ENCODE results near the gene DEFB113.

The DEFB113 gene

GRCh38 chr6:49951926-49952325 lies 17.5 kb downstream of the DEFB113 start:
- H2BK15ac ChIP-seq (ENCODE audit: low read length), result no peak overlapping the region
- no peaks in the 10 kb centered on the region for H3K4me1 ChIP-seq (ENCODE audit: control insufficient read depth in 2 of 2, insufficient read depth in 1 of 2, low read depth in 1 of 2, low read length in 2 of 2)
- no peak overlapping the region for H3K18ac ChIP-seq (ENCODE audit: low read length)
- H3K27ac ChIP-seq (replicated peaks; ENCODE audit: low read length), result no peak overlapping the region
- no peak overlapping the region for H2AFZ ChIP-seq (ENCODE audit: low read length)
- H3K4ac ChIP-seq (ENCODE audit: low read length), result no peak overlapping the region
- no peak overlapping the region for H2BK5ac ChIP-seq (ENCODE audit: low read length)
- DNase-seq (ENCODE audit: low spot score), result no peak
- no peak overlapping the region for H3K4me2 ChIP-seq (ENCODE audit: insufficient read depth, low read length, poor library complexity, severe bottlenecking)
- WGBS, 2 donors (ENCODE audit: extremely low coverage in 2 of 2, insufficient read length in 2 of 2, insufficient replicate concordance in 1 of 2), result no CpG with 5 or more reads among the region's 2 CpGs
- no peaks in the 10 kb centered on the region for H3K27me3 ChIP-seq (ENCODE audit: control insufficient read depth in 3 of 3, insufficient read depth in 3 of 3, low read depth in 1 of 3, low read length in 3 of 3)
- no peak overlapping the region for H4K8ac ChIP-seq (ENCODE audit: low read depth, low read length)
- no peak overlapping the region for H4K91ac ChIP-seq (ENCODE audit: low read depth, low read length, poor library complexity)
- H3K79me1 ChIP-seq (ENCODE audit: low read depth, low read length), result no peaks in the 10 kb centered on the region
- H2BK120ac ChIP-seq (ENCODE audit: low read depth, low read length), result no peak overlapping the region
- no peak overlapping the region for H2AK5ac ChIP-seq (ENCODE audit: low read depth, low read length)
- no peak overlapping the region for H3K14ac ChIP-seq (ENCODE audit: low read length)
- H3K4me3 ChIP-seq (ENCODE audit: low read length in 2 of 2), result no peak overlapping the region
- H3K23ac ChIP-seq (ENCODE audit: low read depth, low read length, poor library complexity), result no peak overlapping the region
- H3K36me3 ChIP-seq (replicated peaks in 1 of 2; ENCODE audit: control insufficient read depth in 2 of 2, insufficient read depth in 2 of 2, low read length in 2 of 2), result no peaks in the 10 kb centered on the region
- H3K9me3 ChIP-seq (replicated peaks in 1 of 2; ENCODE audit: control insufficient read depth in 2 of 2, insufficient read depth in 1 of 2, low read depth in 1 of 2, low read length in 2 of 2), result no peaks in the 10 kb centered on the region
- H3K9ac ChIP-seq (ENCODE audit: low read depth, low read length, poor library complexity), result no peak overlapping the region
- no peak overlapping the region for H2BK12ac ChIP-seq (ENCODE audit: low read length)

- no peak overlapping the region for H3K9ac ChIP-seq (ENCODE audit: low read depth, low read length, poor library complexity)
- no peak overlapping the region for H2AK5ac ChIP-seq (ENCODE audit: low read depth, low read length)
- H3K18ac ChIP-seq (ENCODE audit: low read length), result no peak overlapping the region
- no peak overlapping the region for H4K8ac ChIP-seq (ENCODE audit: low read depth, low read length)
- no peaks in the 10 kb centered on the region for H3K27me3 ChIP-seq (ENCODE audit: control insufficient read depth in 3 of 3, insufficient read depth in 3 of 3, low read depth in 1 of 3, low read length in 3 of 3)
- H2AFZ ChIP-seq (ENCODE audit: low read length), result no peak overlapping the region
- H2BK5ac ChIP-seq (ENCODE audit: low read length), result no peak overlapping the region
- H3K4me3 ChIP-seq (ENCODE audit: low read length in 2 of 2), result no peak overlapping the region
- no peak overlapping the region for H3K4me2 ChIP-seq (ENCODE audit: insufficient read depth, low read length, poor library complexity, severe bottlenecking)
- H3K4ac ChIP-seq (ENCODE audit: low read length), result no peak overlapping the region
- H3K27ac ChIP-seq (replicated peaks; ENCODE audit: low read length), result no peak overlapping the region
- H3K79me1 ChIP-seq (ENCODE audit: low read depth, low read length), result no peaks in the 10 kb centered on the region
- no peak overlapping the region for H2BK15ac ChIP-seq (ENCODE audit: low read length)
- no peaks in the 10 kb centered on the region for H3K9me3 ChIP-seq (replicated peaks in 1 of 2; ENCODE audit: control insufficient read depth in 2 of 2, insufficient read depth in 1 of 2, low read depth in 1 of 2, low read length in 2 of 2)
- H3K36me3 ChIP-seq (replicated peaks in 1 of 2; ENCODE audit: control insufficient read depth in 2 of 2, insufficient read depth in 2 of 2, low read length in 2 of 2), result no peaks in the 10 kb centered on the region
- H2BK12ac ChIP-seq (ENCODE audit: low read length), result no peak overlapping the region
- H2BK120ac ChIP-seq (ENCODE audit: low read depth, low read length), result no peak overlapping the region
- H4K91ac ChIP-seq (ENCODE audit: low read depth, low read length, poor library complexity), result no peak overlapping the region
- no peaks in the 10 kb centered on the region for H3K4me1 ChIP-seq (ENCODE audit: control insufficient read depth in 2 of 2, insufficient read depth in 1 of 2, low read depth in 1 of 2, low read length in 2 of 2)
- no peak overlapping the region for H3K14ac ChIP-seq (ENCODE audit: low read length)
- no peak for DNase-seq (ENCODE audit: low spot score)
- no peak overlapping the region for H3K23ac ChIP-seq (ENCODE audit: low read depth, low read length, poor library complexity)
- no CpG with 5 or more reads among the region's 2 CpGs for WGBS, 2 donors (ENCODE audit: extremely low coverage in 2 of 2, insufficient read length in 2 of 2, insufficient replicate concordance in 1 of 2)
Observed at GRCh38 chr6:49950415-49950751, 19.0 kb downstream of the DEFB113 start.

- no peak overlapping the region for H3K14ac ChIP-seq (ENCODE audit: low read length)
- no peak overlapping the region for H4K91ac ChIP-seq (ENCODE audit: low read depth, low read length, poor library complexity)
- H2BK15ac ChIP-seq (ENCODE audit: low read length), result no peak overlapping the region
- H2BK12ac ChIP-seq (ENCODE audit: low read length), result no peak overlapping the region
- no peak overlapping the region for H3K27ac ChIP-seq (replicated peaks; ENCODE audit: low read length)
- H3K4me1 ChIP-seq (ENCODE audit: control insufficient read depth in 2 of 2, insufficient read depth in 1 of 2, low read depth in 1 of 2, low read length in 2 of 2), result no peaks in the 10 kb centered on the region
- no peaks in the 10 kb centered on the region for H3K79me1 ChIP-seq (ENCODE audit: low read depth, low read length)
- no peak overlapping the region for H2BK5ac ChIP-seq (ENCODE audit: low read length)
- no peaks in the 10 kb centered on the region for H3K9me3 ChIP-seq (replicated peaks in 1 of 2; ENCODE audit: control insufficient read depth in 2 of 2, insufficient read depth in 1 of 2, low read depth in 1 of 2, low read length in 2 of 2)
- H2AFZ ChIP-seq (ENCODE audit: low read length), result no peak overlapping the region
- no peak overlapping the region for H3K9ac ChIP-seq (ENCODE audit: low read depth, low read length, poor library complexity)
- H3K18ac ChIP-seq (ENCODE audit: low read length), result no peak overlapping the region
- H3K4me2 ChIP-seq (ENCODE audit: insufficient read depth, low read length, poor library complexity, severe bottlenecking), result no peak overlapping the region
- H2BK120ac ChIP-seq (ENCODE audit: low read depth, low read length), result no peak overlapping the region
- DNase-seq (ENCODE audit: low spot score), result no peak
- no peak overlapping the region for H2AK5ac ChIP-seq (ENCODE audit: low read depth, low read length)
- H3K23ac ChIP-seq (ENCODE audit: low read depth, low read length, poor library complexity), result no peak overlapping the region
- no peak overlapping the region for H3K4ac ChIP-seq (ENCODE audit: low read length)
- no peak overlapping the region for H3K4me3 ChIP-seq (ENCODE audit: low read length in 2 of 2)
- H4K8ac ChIP-seq (ENCODE audit: low read depth, low read length), result no peak overlapping the region
- no CpG with 5 or more reads among the region's 4 CpGs for WGBS, 2 donors (ENCODE audit: extremely low coverage in 2 of 2, insufficient read length in 2 of 2, insufficient replicate concordance in 1 of 2)
- no peaks in the 10 kb centered on the region for H3K36me3 ChIP-seq (replicated peaks in 1 of 2; ENCODE audit: control insufficient read depth in 2 of 2, insufficient read depth in 2 of 2, low read length in 2 of 2)
- H3K27me3 ChIP-seq (ENCODE audit: control insufficient read depth in 3 of 3, insufficient read depth in 3 of 3, low read depth in 1 of 3, low read length in 3 of 3), result no peaks in the 10 kb centered on the region
Observed at GRCh38 chr6:49949062-49949461, 20.4 kb downstream of the DEFB113 start.

GRCh38 chr6:49946835-49947234 lies 22.6 kb downstream of the DEFB113 start:
- no peak overlapping the region for H2BK15ac ChIP-seq (ENCODE audit: low read length)
- no peak overlapping the region for H3K9ac ChIP-seq (ENCODE audit: low read depth, low read length, poor library complexity)
- no peak overlapping the region for H3K27ac ChIP-seq (replicated peaks; ENCODE audit: low read length)
- H3K18ac ChIP-seq (ENCODE audit: low read length), result no peak overlapping the region
- no peak overlapping the region for H4K8ac ChIP-seq (ENCODE audit: low read depth, low read length)
- no peaks in the 10 kb centered on the region for H3K9me3 ChIP-seq (replicated peaks in 1 of 2; ENCODE audit: control insufficient read depth in 2 of 2, insufficient read depth in 1 of 2, low read depth in 1 of 2, low read length in 2 of 2)
- no peak overlapping the region for H3K4me3 ChIP-seq (ENCODE audit: low read length in 2 of 2)
- H4K91ac ChIP-seq (ENCODE audit: low read depth, low read length, poor library complexity), result no peak overlapping the region
- no peaks in the 10 kb centered on the region for H3K36me3 ChIP-seq (replicated peaks in 1 of 2; ENCODE audit: control insufficient read depth in 2 of 2, insufficient read depth in 2 of 2, low read length in 2 of 2)
- H3K23ac ChIP-seq (ENCODE audit: low read depth, low read length, poor library complexity), result no peak overlapping the region
- H3K79me1 ChIP-seq (ENCODE audit: low read depth, low read length), result no peaks in the 10 kb centered on the region
- no peaks in the 10 kb centered on the region for H3K27me3 ChIP-seq (ENCODE audit: control insufficient read depth in 3 of 3, insufficient read depth in 3 of 3, low read depth in 1 of 3, low read length in 3 of 3)
- no peak overlapping the region for H2AK5ac ChIP-seq (ENCODE audit: low read depth, low read length)
- H2BK120ac ChIP-seq (ENCODE audit: low read depth, low read length), result no peak overlapping the region
- H2BK5ac ChIP-seq (ENCODE audit: low read length), result no peak overlapping the region
- H3K4ac ChIP-seq (ENCODE audit: low read length), result no peak overlapping the region
- no peak overlapping the region for H3K4me2 ChIP-seq (ENCODE audit: insufficient read depth, low read length, poor library complexity, severe bottlenecking)
- WGBS, 2 donors (ENCODE audit: extremely low coverage in 2 of 2, insufficient read length in 2 of 2, insufficient replicate concordance in 1 of 2), result no CpG with 5 or more reads among the region's 2 CpGs
- H3K14ac ChIP-seq (ENCODE audit: low read length), result no peak overlapping the region
- H3K4me1 ChIP-seq (ENCODE audit: control insufficient read depth in 2 of 2, insufficient read depth in 1 of 2, low read depth in 1 of 2, low read length in 2 of 2), result no peaks in the 10 kb centered on the region
- H2AFZ ChIP-seq (ENCODE audit: low read length), result no peak overlapping the region
- H2BK12ac ChIP-seq (ENCODE audit: low read length), result no peak overlapping the region
- DNase-seq (ENCODE audit: low spot score), result no peak
